WTC11 (cell line): ENCODE measurements around the gene NDUFAF7. TPM values are rescaled to one million over a fixed set of nuclear protein-coding genes. Genes with fewer than 3 reads are reported as not detected.

Source experiments
- ATAC-seq: fragments of 200-7000 bp; cut with Tn5 transposase; 2 replicates; pipeline ENCODE4 v1.10.0; 2021; ENCODE audit warnings: mild to moderate bottlenecking, moderate library complexity
- CTCF ChIA-PET: fragments of 300-600 bp; sonication (Branson Sonifier 250); formaldehyde crosslinking; loops from one replicate; lab custom pipeline; 2021; ENCODE audit warnings: antibody characterized with exemption; lab: Charles Lee
- POLR2A ChIA-PET: fragments of 350-600 bp; sonication (Branson Sonifier 250); formaldehyde crosslinking; loops from one replicate; lab custom pipeline; 2021; ENCODE audit warnings: antibody characterized with exemption; lab: Charles Lee
- DNase-seq: peaks from one replicate; pipeline ENCODE4 v3.0.0; 2021; ENCODE audit warnings: low spot score
- H3K27ac Mint-ChIP-seq: 2 replicates; pipeline ENCODE4 v1.8.0; 2021; ENCODE audit warnings: mixed read lengths
- H3K27me3 Mint-ChIP-seq: 2 replicates; pipeline ENCODE4 v1.8.0; 2021; ENCODE audit warnings: low read depth, mild to moderate bottlenecking, moderate library complexity, mixed read lengths
- H3K36me3 Mint-ChIP-seq: 2 replicates; pipeline ENCODE4 v1.8.0; 2021; ENCODE audit warnings: mixed read lengths
- H3K4me1 Mint-ChIP-seq: 2 replicates; pipeline ENCODE4 v1.8.0; 2022; ENCODE audit warnings: mixed read lengths
- H3K4me3 Mint-ChIP-seq: 2 replicates; pipeline ENCODE4 v1.8.0; 2021; ENCODE audit warnings: mild to moderate bottlenecking, moderate library complexity, mixed read lengths
- H3K9me3 Mint-ChIP-seq: 2 replicates; pipeline ENCODE4 v1.8.0; 2021; ENCODE audit warnings: mixed read lengths
- ETV6 ChIP-seq: sonication (generic); formaldehyde crosslinking; IDR thresholded peaks from 2 replicates; pipeline ENCODE4 v1.8.1; 2022; ENCODE audit warnings: mild to moderate bottlenecking, missing genetic modification reagents
- FOXK1 ChIP-seq: sonication (generic); formaldehyde crosslinking; IDR thresholded peaks from 2 replicates; pipeline ENCODE4 v1.8.0; 2022; ENCODE audit warnings: mild to moderate bottlenecking, moderate library complexity, missing genetic modification reagents
- FOXP1 ChIP-seq: sonication (generic); formaldehyde crosslinking; IDR thresholded peaks from 2 replicates; pipeline ENCODE4 v1.8.0; 2022; ENCODE audit warnings: missing genetic modification reagents, mild to moderate bottlenecking, moderate library complexity, borderline replicate concordance
- NR1H2 ChIP-seq: sonication (generic); formaldehyde crosslinking; IDR thresholded peaks from 2 replicates; pipeline ENCODE4 v1.9.0; 2021; ENCODE audit warnings: mild to moderate bottlenecking, moderate library complexity, missing genetic modification reagents
- PREB ChIP-seq: sonication (generic); formaldehyde crosslinking; IDR thresholded peaks from 2 replicates; pipeline ENCODE4 v1.8.1; 2022; ENCODE audit warnings: mild to moderate bottlenecking, missing genetic modification reagents, moderate library complexity, borderline replicate concordance
- PRRX2 ChIP-seq: fragments of 250-450 bp; sonication (Bioruptor Pico); IDR thresholded peaks from 2 replicates; pipeline ENCODE4 v1.8.0; 2021; ENCODE audit warnings: mild to moderate bottlenecking
- SOX15 ChIP-seq: fragments of 250-450 bp; sonication (Bioruptor Pico); IDR thresholded peaks from 2 replicates; pipeline ENCODE4 v1.9.0; 2021; ENCODE audit warnings: mild to moderate bottlenecking
- TEAD1 ChIP-seq: sonication (generic); formaldehyde crosslinking; IDR thresholded peaks from 2 replicates; pipeline ENCODE4 v1.8.0; 2022; ENCODE audit warnings: mild to moderate bottlenecking, missing genetic modification reagents
- total RNA-seq: library from RNA; stranded (reverse); gene quantifications from 3 replicates; pipeline ENCODE4 v1.2.3, GENCODE V29; 2021
- TF ChIP-seq, protein P1 (sequence below): sonication (generic); formaldehyde crosslinking; IDR thresholded peaks from 2 replicates; pipeline ENCODE4 v1.8.0; 2022; ENCODE audit warnings: mild to moderate bottlenecking, missing genetic modification reagents
- TF ChIP-seq, protein P2 (sequence below): sonication (generic); formaldehyde crosslinking; IDR thresholded peaks from 2 replicates; pipeline ENCODE4 v1.8.0; 2022; ENCODE audit warnings: missing genetic modification reagents
- TF ChIP-seq, protein P3 (sequence below): fragments of 250-450 bp; sonication (Bioruptor Pico); IDR thresholded peaks from 2 replicates; pipeline ENCODE4 v1.9.0; 2021; ENCODE audit warnings: mild to moderate bottlenecking
- TF ChIP-seq, protein P4 (sequence below): sonication (generic); formaldehyde crosslinking; IDR thresholded peaks from 2 replicates; pipeline ENCODE4 v1.8.1; 2023; ENCODE audit warnings: mild to moderate bottlenecking, missing genetic modification reagents, moderate library complexity
- TF ChIP-seq, protein P5 (sequence below): sonication (generic); formaldehyde crosslinking; IDR thresholded peaks from 2 replicates; pipeline ENCODE4 v1.8.1; 2023; ENCODE audit warnings: mild to moderate bottlenecking, missing genetic modification reagents, borderline replicate concordance

NDUFAF7 gene
- total RNA-seq, 1 experiment from 2014 or later: 57.8 TPM

DNA sequence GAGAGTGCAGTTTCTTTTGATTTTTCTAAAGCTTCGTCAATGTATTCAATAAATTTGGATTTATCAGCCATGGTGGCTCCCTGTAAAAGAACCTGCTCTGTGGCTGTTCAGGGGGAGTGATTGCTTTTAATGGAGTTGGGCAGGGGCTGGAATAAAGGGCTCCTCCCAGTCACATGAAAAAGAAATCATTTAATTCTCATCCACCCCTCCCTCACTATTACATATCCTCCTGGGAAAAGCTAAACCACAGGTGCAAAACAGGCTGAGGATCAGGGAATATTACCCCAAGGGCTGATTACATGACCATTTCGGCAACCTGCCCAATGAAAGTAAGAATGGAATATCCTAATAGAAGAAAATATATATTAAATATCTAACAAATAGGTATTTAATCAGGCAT, 42.9 kb upstream of the NDUFAF7 start, which contains the start of gene SULT6B1 (continued):
- TF ChIP-seq, protein P1, sequence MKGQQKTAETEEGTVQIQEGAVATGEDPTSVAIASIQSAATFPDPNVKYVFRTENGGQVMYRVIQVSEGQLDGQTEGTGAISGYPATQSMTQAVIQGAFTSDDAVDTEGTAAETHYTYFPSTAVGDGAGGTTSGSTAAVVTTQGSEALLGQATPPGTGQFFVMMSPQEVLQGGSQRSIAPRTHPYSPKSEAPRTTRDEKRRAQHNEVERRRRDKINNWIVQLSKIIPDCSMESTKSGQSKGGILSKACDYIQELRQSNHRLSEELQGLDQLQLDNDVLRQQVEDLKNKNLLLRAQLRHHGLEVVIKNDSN (CRISPR knock-in tag): no peak
- TF ChIP-seq, protein P2, sequence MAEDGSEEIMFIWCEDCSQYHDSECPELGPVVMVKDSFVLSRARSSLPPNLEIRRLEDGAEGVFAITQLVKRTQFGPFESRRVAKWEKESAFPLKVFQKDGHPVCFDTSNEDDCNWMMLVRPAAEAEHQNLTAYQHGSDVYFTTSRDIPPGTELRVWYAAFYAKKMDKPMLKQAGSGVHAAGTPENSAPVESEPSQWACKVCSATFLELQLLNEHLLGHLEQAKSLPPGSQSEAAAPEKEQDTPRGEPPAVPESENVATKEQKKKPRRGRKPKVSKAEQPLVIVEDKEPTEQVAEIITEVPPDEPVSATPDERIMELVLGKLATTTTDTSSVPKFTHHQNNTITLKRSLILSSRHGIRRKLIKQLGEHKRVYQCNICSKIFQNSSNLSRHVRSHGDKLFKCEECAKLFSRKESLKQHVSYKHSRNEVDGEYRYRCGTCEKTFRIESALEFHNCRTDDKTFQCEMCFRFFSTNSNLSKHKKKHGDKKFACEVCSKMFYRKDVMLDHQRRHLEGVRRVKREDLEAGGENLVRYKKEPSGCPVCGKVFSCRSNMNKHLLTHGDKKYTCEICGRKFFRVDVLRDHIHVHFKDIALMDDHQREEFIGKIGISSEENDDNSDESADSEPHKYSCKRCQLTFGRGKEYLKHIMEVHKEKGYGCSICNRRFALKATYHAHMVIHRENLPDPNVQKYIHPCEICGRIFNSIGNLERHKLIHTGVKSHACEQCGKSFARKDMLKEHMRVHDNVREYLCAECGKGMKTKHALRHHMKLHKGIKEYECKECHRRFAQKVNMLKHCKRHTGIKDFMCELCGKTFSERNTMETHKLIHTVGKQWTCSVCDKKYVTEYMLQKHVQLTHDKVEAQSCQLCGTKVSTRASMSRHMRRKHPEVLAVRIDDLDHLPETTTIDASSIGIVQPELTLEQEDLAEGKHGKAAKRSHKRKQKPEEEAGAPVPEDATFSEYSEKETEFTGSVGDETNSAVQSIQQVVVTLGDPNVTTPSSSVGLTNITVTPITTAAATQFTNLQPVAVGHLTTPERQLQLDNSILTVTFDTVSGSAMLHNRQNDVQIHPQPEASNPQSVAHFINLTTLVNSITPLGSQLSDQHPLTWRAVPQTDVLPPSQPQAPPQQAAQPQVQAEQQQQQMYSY (CRISPR knock-in tag): no peak
- TF ChIP-seq, protein P3, sequence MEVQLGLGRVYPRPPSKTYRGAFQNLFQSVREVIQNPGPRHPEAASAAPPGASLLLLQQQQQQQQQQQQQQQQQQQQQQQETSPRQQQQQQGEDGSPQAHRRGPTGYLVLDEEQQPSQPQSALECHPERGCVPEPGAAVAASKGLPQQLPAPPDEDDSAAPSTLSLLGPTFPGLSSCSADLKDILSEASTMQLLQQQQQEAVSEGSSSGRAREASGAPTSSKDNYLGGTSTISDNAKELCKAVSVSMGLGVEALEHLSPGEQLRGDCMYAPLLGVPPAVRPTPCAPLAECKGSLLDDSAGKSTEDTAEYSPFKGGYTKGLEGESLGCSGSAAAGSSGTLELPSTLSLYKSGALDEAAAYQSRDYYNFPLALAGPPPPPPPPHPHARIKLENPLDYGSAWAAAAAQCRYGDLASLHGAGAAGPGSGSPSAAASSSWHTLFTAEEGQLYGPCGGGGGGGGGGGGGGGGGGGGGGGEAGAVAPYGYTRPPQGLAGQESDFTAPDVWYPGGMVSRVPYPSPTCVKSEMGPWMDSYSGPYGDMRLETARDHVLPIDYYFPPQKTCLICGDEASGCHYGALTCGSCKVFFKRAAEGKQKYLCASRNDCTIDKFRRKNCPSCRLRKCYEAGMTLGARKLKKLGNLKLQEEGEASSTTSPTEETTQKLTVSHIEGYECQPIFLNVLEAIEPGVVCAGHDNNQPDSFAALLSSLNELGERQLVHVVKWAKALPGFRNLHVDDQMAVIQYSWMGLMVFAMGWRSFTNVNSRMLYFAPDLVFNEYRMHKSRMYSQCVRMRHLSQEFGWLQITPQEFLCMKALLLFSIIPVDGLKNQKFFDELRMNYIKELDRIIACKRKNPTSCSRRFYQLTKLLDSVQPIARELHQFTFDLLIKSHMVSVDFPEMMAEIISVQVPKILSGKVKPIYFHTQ: no peak
- TF ChIP-seq SOX15 (CRISPR knock-in tag): no peak
- TF ChIP-seq ETV6 (CRISPR knock-in tag): no peak
- no peak for TF ChIP-seq FOXP1 (CRISPR knock-in tag)
- no peak for TF ChIP-seq NR1H2 (CRISPR knock-in tag)
- TF ChIP-seq PRRX2: no peak
- TF ChIP-seq, protein P4, sequence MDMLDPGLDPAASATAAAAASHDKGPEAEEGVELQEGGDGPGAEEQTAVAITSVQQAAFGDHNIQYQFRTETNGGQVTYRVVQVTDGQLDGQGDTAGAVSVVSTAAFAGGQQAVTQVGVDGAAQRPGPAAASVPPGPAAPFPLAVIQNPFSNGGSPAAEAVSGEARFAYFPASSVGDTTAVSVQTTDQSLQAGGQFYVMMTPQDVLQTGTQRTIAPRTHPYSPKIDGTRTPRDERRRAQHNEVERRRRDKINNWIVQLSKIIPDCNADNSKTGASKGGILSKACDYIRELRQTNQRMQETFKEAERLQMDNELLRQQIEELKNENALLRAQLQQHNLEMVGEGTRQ: no peak
- TF ChIP-seq, all 79 proteins: peak for 0

DNA sequence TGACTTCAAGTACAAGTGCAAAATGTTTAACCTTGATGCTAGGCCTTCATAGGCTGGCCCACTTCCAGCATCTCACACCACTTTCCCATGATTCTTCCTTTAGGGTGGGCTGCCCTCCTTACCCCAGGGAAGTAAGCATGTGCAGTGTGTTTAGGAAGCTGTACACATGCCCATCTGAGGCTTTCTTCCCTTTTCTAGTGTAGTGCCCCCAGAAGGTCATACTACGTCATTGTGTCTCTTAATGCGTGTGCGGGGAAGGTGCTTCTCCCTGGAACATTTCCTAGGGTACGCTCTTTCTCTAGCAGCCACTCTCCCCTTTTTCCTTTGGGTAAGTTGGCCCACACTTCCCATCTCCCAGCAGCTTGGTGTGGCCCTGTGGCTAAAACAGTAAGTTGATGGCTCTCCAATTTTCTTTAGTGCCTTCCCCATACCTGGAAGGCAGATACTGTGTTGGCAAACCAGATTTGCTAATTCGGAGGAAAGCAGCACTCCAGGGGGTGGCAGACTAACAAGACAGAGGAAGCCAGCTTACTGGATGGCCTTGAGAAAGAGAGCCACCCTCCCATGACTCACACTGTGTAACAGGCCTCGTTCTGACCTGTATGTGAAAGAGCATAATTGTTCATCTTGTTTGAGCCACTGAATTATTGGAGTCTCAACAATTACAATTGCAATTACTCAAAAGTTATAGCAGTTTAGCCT, 41.9 kb upstream of the NDUFAF7 start:
- no peaks in the 10 kb centered on the region for H3K27me3 Mint-ChIP-seq
- no peak overlapping the region for H3K4me3 Mint-ChIP-seq
- peak; percentile 65 for DNase-seq
- H3K9me3 Mint-ChIP-seq: no peaks in the 10 kb centered on the region
- TF ChIP-seq PREB (no peak), ETV6 (CRISPR knock-in tag) (peak; percentile 51; the same call in 1 of the 2 replicates), FOXK1 (CRISPR knock-in tag) (0 out of 2 replicates have a peak, but pooled peaks have one; percentile 22), TEAD1 (CRISPR knock-in tag) (peak; percentile 41; the same call in 1 of the 2 replicates)
- TF ChIP-seq, protein P5, sequence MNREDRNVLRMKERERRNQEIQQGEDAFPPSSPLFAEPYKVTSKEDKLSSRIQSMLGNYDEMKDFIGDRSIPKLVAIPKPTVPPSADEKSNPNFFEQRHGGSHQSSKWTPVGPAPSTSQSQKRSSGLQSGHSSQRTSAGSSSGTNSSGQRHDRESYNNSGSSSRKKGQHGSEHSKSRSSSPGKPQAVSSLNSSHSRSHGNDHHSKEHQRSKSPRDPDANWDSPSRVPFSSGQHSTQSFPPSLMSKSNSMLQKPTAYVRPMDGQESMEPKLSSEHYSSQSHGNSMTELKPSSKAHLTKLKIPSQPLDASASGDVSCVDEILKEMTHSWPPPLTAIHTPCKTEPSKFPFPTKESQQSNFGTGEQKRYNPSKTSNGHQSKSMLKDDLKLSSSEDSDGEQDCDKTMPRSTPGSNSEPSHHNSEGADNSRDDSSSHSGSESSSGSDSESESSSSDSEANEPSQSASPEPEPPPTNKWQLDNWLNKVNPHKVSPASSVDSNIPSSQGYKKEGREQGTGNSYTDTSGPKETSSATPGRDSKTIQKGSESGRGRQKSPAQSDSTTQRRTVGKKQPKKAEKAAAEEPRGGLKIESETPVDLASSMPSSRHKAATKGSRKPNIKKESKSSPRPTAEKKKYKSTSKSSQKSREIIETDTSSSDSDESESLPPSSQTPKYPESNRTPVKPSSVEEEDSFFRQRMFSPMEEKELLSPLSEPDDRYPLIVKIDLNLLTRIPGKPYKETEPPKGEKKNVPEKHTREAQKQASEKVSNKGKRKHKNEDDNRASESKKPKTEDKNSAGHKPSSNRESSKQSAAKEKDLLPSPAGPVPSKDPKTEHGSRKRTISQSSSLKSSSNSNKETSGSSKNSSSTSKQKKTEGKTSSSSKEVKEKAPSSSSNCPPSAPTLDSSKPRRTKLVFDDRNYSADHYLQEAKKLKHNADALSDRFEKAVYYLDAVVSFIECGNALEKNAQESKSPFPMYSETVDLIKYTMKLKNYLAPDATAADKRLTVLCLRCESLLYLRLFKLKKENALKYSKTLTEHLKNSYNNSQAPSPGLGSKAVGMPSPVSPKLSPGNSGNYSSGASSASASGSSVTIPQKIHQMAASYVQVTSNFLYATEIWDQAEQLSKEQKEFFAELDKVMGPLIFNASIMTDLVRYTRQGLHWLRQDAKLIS (CRISPR knock-in tag): 0 out of 2 replicates have a peak, but pooled peaks have one; percentile 60
- H3K27ac Mint-ChIP-seq: peak overlapping the region; percentile 84
- peak; percentile 84 for ATAC-seq
- peaks cover 50% of the 10 kb centered on the region for H3K4me1 Mint-ChIP-seq
- no peaks in the 10 kb centered on the region for H3K36me3 Mint-ChIP-seq
- CTCF ChIA-PET: interaction anchor here (0.8 to 1.4 kb wide), 3 partner anchors 9 to 60 kb away, joined by 3 read pairs; no protein-coding TSS in a partner anchor
- POLR2A ChIA-PET: interaction anchor here (0.5 to 0.6 kb wide), 2 partner anchors 12 to 83 kb away, joined by 3 to 4 read pairs; no protein-coding TSS in a partner anchor
